Activated CD8-positive, alpha-beta memory T cell treated with anti-CD3 and anti-CD28 coated beads, Interleukin-2, amount 50 U/mL, for 1 hour (primary cell): ENCODE results near the gene RPS21.
"Not testable (repeated sequence)": the region's sequence is repeated elsewhere in the genome, so short reads cannot be mapped to it uniquely, and the experiment has no call there.

Experiments used
- DNase-seq: peaks from one replicate; pipeline ENCODE4 v3.0.0-alpha.2; 2020; ENCODE audit errors: extremely low read depth

RPS21 gene

DNA sequence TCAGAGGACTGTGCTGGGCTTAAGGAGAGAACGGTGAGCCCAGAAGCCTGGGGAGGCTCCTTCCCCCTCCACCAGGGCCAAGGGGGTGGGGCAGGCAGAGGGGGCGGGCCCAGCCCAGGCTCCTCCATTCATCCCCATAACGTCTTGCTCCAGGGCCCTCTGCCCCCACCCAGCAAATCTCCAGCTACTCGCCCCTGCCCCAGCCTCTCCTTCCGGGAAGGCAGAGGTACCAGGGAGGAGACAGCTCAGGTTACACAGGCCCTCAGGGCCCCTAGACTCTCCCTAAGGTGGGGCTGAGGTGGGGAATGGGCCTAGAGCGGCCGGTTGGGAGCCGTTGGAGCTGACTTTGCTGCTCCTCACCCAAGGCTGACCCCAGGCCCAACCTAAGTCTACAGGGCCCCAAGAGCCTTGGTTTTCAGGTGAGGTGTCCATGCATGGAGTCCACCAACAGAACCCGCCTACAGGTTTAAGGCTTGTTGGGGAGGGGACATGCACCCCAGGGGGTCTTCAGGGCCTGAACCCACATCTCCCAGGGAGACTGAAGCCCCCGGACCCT, 21.0 kb upstream of the RPS21 start:
- no peak for DNase-seq

DNA sequence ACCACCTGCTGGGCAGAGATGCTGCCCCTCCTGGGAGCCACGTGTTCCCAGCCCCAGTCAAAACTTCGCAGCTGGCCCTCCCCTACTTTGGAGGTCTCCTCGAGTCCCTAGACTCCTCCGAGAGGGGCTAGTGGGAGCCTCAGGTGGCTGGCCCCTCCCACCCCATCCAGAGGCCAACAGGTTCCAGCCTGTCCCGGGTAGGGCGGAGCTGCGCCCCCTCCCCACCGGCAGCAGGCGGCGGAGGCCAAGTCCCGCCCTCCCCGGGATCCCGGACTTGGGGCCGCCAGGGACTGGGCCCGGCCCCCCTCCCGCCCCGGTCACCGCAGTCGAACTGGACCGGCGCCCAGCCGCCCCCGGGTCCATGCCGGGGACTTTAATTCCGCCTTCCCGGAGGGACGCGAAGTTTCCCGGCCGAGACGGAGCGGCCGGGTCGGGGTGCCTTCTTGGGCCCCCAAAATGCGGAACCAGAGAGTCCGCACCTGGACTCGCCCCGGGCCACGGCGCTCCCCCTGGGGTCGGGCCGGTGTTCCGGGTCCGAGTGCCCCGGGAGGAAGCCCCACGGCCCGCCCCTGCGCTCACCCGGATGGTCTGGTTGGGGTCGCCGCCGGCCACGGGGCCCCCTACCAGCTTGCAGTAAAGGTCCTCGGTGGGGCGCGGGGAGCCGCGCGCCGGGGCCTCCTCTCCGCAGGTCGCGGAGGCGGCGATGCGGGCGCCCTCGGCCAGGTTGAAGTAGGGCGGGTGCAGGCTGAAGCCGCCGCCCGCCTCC, 20.4 kb upstream of the RPS21 start:
- DNase-seq: no peak

DNA sequence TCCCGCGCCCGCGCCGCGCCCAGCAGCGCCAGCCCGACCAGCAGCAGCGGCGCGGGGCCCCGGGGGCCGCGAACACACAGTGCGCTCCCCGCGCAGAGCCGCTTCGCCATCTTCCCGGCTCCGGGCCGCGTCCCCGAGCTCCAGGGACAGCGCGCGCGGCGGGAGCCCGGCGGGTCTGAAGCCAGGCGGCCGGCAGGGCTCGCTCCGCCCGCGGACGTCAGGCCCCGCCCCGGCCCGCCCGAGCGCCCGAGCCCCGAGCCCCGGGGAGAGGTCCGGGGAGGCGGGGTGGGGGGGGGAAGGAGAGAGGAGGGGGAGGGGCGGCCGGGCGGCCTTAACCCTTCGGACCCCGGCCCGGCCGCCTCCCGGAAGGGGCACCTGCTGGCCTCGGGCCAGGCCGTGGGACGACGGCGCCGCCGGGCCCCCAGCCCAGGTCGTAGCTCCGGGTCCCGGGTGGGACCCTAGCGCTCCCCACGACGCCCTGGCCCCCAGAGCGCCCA, 19.7 kb upstream of the RPS21 start, which contains the start of gene LAMA5:
LAMA5 (minus strand) TSS at position 177 of the 497 bp plus-strand sequence; CDS start at position 110, 67 bp downstream.
- DNase-seq: no peak

DNA sequence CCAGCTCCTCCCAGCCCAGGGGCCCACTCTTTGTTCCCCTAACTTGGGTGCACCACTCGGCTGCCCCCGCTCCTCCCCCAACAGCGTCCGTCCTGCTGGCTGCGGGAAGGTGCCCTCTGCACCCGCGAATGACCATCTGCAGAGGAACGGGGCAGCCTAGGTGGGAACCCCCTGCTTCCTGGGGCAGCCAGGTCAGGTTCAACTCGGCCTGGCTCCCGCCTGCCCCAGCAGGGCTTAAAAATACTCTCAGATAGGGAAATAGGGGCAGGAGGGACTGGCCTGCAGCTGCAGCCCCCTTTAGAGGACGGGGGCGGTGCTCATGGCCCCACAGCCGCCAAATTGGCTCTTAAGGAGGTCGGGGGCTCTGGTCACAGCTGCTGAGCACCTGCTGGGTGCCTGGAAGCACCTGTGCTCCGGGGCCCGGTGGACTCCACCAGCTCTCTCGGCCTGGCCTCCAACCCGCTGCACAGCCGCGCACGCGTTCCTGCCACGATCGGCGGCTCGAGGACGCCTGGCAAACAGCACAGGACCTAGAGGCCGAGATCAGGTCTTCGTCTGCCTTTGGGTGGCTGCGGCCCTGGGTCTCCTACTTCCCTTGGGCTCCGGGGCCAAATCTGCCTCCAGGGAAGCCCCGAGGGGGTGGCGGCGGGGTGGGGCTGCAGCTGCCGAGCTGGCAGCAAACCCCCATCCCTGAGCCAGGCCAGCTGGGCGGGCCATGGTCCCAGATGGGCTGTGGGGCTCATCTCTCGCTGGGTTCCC, 19.1 kb upstream of the RPS21 start:
- no peak for DNase-seq

DNA sequence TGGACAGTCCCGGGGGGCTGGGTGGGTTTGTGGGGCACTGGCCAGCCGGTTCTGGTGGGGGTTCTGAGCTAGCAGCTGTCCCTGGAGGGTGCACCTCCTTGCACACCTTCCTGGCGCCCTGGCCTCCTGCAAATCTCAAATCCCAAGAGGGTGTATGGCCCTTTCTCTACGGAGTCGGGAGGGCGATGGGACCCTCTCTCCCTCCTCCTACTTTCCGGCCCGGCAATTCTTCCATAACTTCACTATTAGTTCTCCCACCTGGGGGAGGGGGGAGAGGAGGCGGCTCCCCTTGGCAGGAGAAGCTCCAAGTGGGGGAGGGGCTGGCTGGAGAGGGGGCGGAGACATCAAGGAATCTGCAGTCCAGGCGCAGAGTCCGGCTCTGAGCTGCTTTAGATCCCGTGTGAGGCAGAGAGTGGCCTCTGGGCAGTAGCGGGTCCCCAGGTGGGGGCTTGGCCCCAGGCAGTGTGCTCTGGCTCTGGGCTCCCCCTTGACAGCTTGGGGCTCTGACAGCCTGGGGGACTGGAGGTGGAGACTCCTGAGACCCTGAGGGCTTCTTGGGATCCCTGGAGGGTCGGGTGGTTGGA, 18.4 kb upstream of the RPS21 start:
- no peak for DNase-seq

DNA sequence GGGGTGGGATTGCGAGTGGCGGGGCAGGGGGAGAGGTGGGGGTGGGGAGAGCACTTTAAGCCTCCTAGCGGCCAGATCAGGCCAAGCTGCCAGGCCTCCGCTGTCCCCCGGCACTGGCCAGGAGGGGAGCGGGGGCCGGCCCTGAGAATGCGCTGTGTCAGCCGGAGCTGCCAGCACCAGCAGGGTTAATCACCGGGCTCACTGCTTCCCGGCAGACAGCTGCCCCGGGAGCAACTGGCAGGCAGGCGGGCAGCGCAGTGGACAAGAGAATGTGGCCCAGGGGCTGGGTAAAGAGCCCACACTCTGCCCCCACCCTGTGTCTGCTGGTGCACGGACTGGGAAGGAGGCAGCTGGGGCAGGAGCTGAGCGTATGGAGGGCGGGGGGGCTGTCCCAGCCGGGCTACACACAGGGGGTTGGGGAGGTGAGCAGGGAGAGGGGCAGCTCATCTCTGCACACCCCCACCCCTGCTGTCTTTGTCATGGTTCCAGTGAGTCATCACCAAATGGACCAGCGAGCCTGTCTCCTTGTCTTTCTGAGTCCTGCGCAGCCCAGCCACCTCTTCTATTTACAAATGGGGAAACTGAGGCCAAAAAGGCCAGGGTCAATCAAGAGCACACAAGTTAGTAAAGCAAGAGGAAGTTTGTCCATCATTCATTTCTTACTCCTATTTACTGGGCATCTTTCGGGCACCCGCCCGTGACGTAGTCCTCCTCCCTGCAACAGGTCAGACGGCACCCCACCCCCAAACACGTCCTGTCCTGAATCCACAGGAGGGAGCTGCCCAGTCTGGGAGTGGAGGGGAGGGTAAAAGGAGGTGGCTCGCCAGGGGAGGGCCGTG, 17.7 kb upstream of the RPS21 start:
- DNase-seq: no peak

DNA sequence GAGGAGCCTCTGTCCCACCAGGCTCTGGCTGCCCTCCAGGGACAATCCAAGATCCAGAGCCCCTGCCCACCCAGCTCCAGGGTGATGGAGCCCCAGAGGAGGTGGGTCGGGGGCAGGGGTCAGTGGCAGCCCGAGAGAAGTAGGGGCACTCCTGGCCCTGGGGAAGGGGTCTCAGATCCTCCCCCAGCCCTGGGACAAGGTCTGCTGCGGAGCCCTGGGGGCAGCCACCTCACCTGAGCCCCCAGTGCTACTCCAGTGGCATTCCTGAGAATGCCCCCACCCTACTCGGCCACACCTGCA, 17.1 kb upstream of the RPS21 start:
- no peak for DNase-seq

DNA sequence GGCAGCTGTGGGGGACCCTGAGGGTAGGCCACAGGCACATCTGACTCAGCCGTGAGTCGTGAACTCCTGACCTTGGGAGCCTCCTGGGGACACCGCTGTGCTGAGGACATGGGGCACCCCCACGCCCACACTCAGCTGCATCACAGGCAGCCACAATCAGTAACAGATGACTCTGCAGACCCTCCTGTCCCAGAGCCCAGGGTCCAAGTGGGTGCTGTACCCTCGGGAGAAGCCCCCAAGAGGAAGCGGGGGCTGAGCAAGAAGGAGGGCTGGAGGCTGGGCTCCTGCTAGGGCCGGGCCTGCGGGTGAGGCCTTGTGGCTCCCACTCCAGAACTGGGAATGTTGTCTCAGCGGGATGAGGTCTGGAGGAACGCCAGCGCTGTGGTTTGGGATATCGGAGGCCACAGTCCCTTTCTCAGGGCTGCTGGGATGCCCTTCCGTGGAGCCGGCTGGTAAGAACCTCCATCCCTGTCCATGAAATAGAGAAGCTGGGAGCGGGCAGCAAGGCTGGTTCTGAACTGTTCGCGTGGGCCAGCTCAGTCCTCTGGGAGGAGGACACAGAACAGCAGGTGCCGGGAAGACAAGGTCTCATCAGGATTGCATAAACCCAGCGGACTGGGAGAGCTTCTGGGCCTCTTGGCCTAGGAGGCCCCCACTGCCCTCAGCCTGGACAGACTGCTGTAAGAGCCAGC, 16.6 kb upstream of the RPS21 start:
- no peak for DNase-seq

DNA sequence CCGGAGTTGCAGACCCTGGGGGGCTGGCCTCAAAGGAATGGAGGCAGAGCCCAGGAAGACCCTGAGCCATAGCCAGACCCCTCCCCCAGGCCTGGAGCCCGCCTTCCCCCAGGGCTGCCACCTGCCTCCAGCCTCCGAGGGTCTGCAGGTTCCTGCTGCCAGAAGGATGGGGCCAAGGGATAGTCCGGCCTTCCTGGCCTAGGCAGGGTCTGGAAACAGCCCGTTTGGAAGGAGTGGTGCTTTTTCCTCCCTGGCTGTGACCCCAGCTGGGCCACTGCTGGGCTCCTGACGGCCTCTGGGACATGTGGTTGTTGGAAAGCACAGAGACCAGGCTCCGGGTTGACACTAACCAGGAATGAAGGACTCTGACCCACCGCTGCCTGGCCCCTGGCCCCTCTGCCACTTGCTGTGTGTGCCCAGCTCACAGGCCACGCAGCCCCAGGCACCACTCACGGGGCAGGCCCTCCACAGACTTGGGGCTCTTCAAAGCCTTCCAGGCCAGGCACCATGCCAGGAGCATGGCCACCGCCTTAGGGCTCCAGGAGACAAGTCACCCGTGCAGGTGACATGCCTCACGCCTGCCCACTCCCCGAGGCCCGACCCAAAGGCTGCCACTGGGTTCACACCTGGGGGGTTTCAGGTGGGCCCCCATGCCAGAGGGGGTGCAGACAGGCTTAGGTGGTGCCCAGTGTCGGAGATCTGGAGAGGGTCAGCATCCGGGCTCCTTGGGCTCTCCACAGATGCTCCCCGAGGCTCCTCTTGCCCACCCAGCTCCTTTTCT, 15.9 kb upstream of the RPS21 start:
- DNase-seq: no peak

DNA sequence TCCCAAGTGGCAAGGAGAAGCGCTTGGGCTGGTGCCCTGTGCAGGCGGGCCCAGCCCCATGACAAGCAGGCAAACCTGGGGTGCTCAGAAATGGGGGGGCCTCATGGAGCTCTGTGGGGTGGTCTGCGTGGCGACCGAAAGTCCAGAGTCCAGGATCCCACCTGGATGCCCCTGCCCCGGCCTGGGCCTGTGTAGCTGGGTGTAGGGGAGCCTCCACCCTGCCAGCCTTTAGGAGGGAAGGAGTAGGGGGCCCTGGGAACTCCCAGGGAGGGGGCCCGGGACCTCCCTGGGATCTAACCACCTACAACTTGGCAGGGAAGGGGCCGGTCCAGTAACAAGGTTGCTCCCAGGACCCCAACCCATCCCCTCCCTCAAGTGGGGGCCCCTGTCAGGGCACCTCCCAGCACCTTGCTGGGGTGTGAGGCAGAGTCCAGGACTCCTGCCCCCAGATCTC, 15.3 kb upstream of the RPS21 start:
- no peak for DNase-seq

DNA sequence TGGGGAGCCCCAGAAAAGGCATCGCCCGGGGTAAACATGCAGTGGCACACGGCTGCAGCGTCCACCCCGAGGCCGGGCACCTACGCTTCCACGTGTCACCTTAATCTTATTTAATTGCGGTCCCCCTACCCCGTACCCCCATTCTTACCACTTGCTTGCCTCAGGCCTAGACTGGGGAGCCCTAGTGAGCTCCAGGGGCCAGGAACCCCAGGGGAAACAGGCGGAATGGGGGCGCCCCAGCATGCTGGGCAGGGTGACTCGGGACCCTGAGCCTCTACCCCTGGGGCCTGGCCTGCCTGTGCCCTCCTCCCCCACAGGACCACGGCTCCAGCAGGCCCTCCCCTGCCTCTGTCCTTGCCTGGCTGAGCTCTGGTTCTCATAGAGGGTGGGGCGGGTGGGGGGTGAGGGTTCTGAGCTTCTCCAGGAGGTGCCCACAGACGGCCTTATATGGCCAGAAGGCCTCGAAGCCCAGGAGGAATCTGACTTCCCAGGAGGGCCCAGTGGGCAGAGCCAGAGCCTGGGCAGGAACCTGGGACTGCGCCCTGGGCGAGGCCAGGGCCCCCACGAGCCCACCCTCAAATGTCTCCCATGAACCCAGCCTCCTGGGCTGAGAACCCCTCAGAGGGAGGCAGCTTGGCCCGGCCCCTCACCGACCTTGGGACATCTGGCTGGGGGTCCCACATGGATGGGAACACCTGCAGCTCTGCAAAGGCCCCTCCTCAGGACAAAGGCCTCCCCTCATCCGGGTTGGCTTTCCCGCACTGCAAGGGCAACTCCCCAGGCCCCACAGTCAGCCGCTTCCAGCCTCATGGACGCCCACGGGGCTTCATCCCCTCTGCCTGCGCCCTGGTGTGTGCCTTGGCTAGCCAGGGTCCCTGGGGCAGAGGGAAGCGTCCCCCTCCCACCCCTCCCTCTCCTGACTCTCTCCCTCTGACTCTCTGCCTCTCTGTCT, 14.6 kb upstream of the RPS21 start:
- DNase-seq: no peak

DNA sequence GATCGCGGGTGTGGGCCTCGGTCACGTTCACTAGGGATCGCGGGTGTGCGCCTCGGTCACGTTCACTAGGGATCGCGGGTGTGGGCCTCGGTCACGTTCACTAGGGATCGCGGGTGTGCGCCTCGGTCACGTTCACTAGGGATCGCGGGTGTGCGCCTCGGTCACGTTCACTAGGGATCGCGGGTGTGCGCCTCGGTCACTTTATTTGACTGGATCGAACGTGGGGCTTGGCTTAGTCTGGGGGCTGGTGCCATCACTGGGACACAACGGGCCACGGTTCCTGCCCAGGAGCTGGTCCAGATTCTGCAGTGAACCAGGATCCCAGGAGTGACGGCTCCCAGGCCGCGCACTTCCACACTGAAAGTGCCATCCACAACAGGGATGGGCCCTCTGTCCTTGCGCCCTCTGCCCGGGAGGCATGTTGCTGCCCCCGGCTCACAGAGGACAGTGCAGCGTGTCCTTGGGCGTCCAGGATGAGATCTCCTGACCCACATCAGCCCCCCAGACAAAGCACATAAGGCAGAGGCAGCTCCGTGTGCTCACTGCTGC, 13.2 kb upstream of the RPS21 start:
- DNase-seq: not testable (repeated sequence)

DNA sequence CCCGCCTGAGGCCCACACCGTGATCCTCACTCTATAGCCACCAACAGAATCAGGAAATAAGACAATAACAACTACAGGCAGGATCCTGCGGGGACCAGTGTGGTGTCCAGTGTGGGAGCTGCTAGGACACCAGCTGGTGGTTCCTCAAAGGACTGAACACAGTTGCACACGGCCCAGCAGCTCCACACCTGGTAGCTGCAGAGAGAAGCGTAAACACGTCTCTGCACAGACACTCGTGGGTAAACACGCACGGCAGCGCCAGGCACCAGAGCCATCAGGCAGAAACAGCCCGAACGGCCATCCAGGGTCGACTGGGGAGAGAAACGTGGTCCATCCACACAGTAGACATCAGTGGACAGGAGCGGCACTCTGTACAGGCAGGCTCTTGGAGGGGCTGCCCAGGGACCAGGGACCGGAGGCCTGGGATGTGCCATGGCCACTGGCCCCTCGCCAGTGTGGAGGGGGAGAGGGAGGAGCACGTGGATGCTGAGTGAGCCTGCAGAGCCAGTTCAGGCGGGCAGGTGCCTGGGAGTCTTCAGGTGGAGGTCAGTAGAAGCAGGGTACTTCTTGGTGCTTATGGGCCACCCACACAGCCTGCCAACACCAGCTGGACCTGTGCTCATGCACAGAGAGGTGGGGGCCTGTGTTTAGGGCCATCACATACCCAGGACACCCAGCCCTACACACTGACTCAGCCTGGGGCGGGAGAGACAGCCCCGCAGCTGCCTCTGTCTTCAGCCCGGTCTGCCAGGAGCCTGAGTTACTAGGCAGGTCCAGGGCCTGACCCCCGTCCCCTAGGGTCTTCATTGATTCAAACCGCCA, 12.4 kb upstream of the RPS21 start:
- no peak for DNase-seq

DNA sequence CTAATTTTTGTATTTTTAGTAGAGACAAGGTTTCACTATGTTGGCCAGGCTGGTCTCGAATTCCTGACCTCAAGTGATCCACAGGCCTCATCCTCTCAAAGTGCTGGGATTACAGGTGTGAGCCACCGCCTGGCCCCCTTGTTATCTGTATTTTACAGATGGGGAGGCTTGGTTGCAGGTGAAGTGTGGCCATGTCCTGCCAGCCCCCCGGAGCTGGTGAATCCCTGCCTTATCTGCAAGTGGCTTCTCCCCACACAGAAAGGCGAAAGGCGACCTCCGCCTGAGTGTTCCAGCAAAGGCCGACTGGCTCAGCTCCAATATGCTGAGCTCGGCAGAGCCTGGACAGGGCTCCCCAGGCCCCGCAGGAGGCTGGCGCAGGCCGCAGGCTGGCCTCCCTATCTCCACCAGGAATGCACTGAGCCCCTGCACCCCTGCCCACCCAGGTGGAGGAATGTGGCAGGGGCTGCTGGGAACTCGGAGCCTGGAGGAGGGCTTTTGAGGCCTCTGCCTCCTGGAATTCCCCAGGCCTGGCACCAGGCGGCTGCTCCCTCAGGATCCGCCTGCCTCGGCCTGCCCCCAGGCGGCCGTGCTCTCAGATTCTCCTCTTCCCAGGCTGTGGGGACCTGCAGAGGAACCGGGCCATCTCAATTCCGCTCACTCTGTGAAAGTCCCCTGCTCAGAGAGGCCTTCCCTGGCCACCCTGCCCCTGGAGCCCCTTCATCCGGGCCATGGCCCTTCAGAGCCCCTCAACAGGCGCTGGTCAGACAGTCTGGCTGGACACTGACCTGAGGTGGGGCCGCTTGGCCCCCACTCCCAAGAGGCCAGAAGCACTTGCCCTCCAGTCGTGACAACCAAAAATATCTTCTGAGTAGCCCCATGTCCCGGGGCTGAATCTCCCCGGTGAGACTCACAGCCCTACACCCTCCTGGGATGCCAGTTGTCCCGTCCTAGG, 10.5 kb upstream of the RPS21 start:
- no peak for DNase-seq

DNA sequence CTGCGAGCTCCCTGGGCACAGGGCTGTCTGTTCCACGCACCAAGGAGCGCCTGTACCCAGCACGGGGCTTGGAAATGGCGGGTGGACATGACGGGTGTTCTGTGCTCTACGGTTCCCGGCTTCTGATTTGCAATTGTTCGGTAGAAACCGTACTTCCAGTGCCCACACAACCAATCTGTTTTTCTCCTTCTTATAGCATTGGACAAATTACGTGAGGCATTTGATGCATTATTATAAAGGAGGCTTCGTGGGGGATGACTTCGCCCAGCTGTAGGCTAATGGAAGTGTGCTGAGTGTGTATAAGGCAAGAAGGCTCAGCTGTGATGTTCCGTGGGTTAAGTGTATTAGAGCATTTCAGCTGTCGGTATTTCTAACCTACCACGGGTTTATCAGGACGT, 9.8 kb upstream of the RPS21 start:
- no peak for DNase-seq

DNA sequence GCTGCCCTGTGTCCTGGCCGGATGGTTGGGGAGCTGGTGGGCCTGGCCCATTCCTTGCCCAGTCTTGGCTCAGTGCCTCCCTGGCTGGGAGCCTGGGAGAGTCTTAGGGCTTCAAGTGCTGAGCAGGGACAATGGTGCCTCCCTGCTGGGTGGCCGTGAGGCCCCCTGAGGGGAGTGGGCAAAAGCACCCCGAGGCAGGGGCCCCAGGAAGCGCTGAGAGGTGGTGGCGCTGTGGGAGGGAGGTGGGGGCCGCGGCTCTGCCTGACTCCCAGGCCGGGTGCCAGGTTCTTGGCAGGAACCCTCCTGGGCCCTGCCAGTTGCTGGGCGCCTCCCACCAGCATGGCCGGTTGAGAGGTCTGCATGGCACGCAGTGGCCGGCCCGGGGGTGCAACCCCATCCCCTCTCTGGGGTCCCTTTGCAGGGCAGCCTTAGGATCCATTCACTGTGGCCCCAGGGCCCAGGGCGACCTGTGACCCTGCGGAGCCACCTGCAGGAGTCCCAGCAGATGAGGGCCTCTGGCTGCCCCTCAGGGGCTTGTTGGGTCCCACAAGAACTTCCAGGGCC, 9.2 kb upstream of the RPS21 start:
- DNase-seq: no peak
